MCF 10A (cell line): ENCODE data around the gene RPL15. TPM values are rescaled to one million over a fixed set of nuclear protein-coding genes. Genes with fewer than 3 reads are reported as not detected.

Experiments
- BruUV-seq: library from RNA; stranded (reverse); fragments of 400-500 nt; replicated peaks from 2 replicates; lab custom pipeline; 2021; lab: Mats Ljungman, UMichigan
- CTCF ChIA-PET: fragments of 300-600 bp; sonication (Branson Sonifier 250); formaldehyde crosslinking; extraction: SDS; loops from one replicate; lab custom pipeline; 2021; ENCODE audit warnings: antibody characterized with exemption, inconsistent platforms; lab: Yijun Ruan, JAX
- POLR2A ChIA-PET: fragments of 300-600, 350-650 bp; sonication (Branson Sonifier 250); formaldehyde crosslinking; extraction: SDS; loops from one replicate; lab custom pipeline; 2020; ENCODE audit warnings: antibody characterized with exemption, inconsistent platforms; lab: Yijun Ruan, JAX
- DNase-seq: peaks from one replicate; pipeline ENCODE4 v3.0.0-alpha.2; 2018; ENCODE audit not compliant: unreplicated experiment
- H3K27ac Mint-ChIP-seq: one replicate; pipeline ENCODE4 v1.8.0; 2022; ENCODE audit warnings: mild to moderate bottlenecking, low read depth, mixed read lengths; ENCODE audit not compliant: unreplicated experiment
- H3K27me3 Mint-ChIP-seq: one replicate; pipeline ENCODE4 v1.8.0; 2022; ENCODE audit warnings: mixed read lengths; ENCODE audit not compliant: insufficient read depth, unreplicated experiment
- H3K36me3 Mint-ChIP-seq: one replicate; pipeline ENCODE4 v1.8.0; 2022; ENCODE audit warnings: mild to moderate bottlenecking, moderate library complexity, mixed read lengths; ENCODE audit not compliant: insufficient read depth, unreplicated experiment
- H3K4me1 Mint-ChIP-seq: one replicate; pipeline ENCODE4 v1.8.0; 2022; ENCODE audit warnings: mixed read lengths; ENCODE audit not compliant: insufficient read depth, unreplicated experiment
- H3K4me3 Mint-ChIP-seq: one replicate; pipeline ENCODE4 v1.8.0; 2022; ENCODE audit warnings: mild to moderate bottlenecking, moderate library complexity, mixed read lengths; ENCODE audit not compliant: unreplicated experiment
- H3K9me3 Mint-ChIP-seq: one replicate; pipeline ENCODE4 v1.8.0; 2022; ENCODE audit warnings: mixed read lengths; ENCODE audit not compliant: unreplicated experiment
- intact Hi-C: fragments of 100-400 bp; cut with micrococcal nuclease; formaldehyde crosslinking; loops from 2 replicates; pipeline ENCODE4 v1.14.1; 2022
- total RNA-seq: library from RNA; stranded (reverse); gene quantifications from 2 replicates; pipeline ENCODE4 v1.2.3, GENCODE V29; 2022
- TF ChIP-seq, protein P1 (sequence below): fragments of 200-600 bp; IDR thresholded peaks from one replicate; pipeline ENCODE4 v1.8.0; 2022; ENCODE audit warnings: antibody characterized with exemption, mild to moderate bottlenecking; ENCODE audit not compliant: unreplicated experiment

RPL15 gene
- total RNA-seq, 1 experiment from 2014 or later: 2,310 TPM

DNA sequence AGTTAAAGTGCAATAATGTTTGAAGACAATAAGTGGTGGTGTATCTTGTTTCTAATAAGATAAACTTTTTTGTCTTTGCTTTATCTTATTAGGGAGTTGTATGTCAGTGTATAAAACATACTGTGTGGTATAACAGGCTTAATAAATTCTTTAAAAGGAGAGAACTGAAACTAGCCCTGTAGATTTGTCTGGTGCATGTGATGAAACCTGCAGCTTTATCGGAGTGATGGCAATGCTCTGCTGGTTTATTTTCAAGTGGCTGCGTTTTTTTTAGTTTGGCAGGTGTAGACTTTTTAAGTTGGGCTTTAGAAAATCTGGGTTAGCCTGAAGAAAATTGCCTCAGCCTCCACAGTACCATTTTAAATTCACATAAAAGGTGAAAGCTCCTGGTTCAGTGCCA, 2.7 kb downstream of the RPL15 start:
- intact Hi-C loops: loop anchor here (5.0 kb wide), 1 partner anchor 73 kb away; no protein-coding TSS in a partner anchor
- no TSS peak for BruUV-seq
- TF ChIP-seq, protein P1, sequence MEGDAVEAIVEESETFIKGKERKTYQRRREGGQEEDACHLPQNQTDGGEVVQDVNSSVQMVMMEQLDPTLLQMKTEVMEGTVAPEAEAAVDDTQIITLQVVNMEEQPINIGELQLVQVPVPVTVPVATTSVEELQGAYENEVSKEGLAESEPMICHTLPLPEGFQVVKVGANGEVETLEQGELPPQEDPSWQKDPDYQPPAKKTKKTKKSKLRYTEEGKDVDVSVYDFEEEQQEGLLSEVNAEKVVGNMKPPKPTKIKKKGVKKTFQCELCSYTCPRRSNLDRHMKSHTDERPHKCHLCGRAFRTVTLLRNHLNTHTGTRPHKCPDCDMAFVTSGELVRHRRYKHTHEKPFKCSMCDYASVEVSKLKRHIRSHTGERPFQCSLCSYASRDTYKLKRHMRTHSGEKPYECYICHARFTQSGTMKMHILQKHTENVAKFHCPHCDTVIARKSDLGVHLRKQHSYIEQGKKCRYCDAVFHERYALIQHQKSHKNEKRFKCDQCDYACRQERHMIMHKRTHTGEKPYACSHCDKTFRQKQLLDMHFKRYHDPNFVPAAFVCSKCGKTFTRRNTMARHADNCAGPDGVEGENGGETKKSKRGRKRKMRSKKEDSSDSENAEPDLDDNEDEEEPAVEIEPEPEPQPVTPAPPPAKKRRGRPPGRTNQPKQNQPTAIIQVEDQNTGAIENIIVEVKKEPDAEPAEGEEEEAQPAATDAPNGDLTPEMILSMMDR: no peak
- ChIA-PET CTCF (interaction anchor here (0.7 kb wide), 1 partner anchor 562 kb away, joined by 3 read pairs; no protein-coding TSS in a partner anchor), POLR2A (interaction anchor here (0.6 to 13.1 kb wide), 5 partner anchors 8 to 75 kb away, joined by 3 to 234 read pairs (median 46); partner anchors contain the start of gene NR1D2)
- no peak overlapping the region for H3K27ac Mint-ChIP-seq
- H3K4me1 Mint-ChIP-seq: peaks cover 18% of the 10 kb centered on the region
- DNase-seq: no peak
- H3K9me3 Mint-ChIP-seq: no peaks in the 10 kb centered on the region
- peaks cover 56% of the 10 kb centered on the region for H3K36me3 Mint-ChIP-seq
- H3K4me3 Mint-ChIP-seq: no peak overlapping the region
- no peaks in the 10 kb centered on the region for H3K27me3 Mint-ChIP-seq

DNA sequence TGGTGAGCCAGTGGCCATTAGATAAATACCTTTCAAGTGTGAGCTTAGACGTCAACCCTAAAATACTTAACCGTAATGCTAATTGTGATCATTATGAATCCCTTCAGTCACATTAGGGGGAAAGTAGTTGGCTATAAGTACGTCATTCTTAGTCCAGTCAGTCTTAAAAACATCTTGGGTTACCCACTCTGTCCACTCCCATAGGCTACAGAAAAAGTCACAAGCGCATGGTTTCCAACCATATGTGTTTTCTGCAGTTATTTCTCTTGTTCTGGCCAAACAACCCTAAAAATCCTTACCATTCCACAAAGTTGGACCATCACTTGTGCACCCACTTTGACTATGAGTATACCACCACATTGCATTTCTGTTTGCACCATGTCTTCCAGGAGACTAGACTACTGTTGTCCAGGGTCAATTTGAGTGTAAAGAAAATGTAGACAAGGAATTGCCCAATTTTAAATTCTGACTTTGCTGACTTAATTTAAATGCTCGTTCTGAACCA, 3.3 kb downstream of the RPL15 start:
- TF ChIP-seq, protein P1: no peak
- no TSS peak for BruUV-seq
- H3K4me1 Mint-ChIP-seq: peaks cover 13% of the 10 kb centered on the region
- no peak for DNase-seq
- no peak overlapping the region for H3K4me3 Mint-ChIP-seq
- CTCF ChIA-PET: interaction anchor here (0.7 kb wide), 1 partner anchor 562 kb away, joined by 3 read pairs; no protein-coding TSS in a partner anchor
- H3K9me3 Mint-ChIP-seq: no peaks in the 10 kb centered on the region
- no peak overlapping the region for H3K27ac Mint-ChIP-seq
- no peaks in the 10 kb centered on the region for H3K27me3 Mint-ChIP-seq
- POLR2A ChIA-PET: interaction anchor here (0.6 to 13.1 kb wide), 3 partner anchors 27 to 75 kb away, joined by 3 to 234 read pairs (median 61); partner anchors contain the start of gene NR1D2
- intact Hi-C loops: no loop called here
- peaks cover 56% of the 10 kb centered on the region for H3K36me3 Mint-ChIP-seq

DNA sequence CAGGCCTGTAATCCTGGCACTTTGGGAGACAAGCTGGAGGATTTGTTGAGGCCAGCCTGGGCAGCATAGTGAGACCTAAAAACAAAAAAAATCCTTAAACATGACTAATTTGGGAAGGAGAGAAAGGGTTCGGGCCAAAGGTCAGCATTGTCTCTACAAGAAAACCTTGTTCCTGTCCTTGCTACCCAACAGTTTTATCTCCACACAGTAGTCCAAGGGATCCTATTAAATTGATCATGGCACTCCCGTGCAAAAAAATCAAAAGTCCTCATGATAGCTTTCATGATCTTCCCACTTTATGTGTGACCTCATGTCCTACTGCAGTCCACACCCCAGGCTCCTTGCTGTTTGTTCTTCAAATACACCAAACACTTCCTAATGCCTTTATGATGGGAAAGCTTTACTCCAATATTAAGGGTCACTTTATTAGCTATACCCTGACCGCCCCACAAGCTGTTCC, 4.2 kb downstream of the RPL15 start:
- H3K27ac Mint-ChIP-seq: no peak overlapping the region
- H3K36me3 Mint-ChIP-seq: peaks cover 56% of the 10 kb centered on the region
- no peaks in the 10 kb centered on the region for H3K9me3 Mint-ChIP-seq
- H3K27me3 Mint-ChIP-seq: no peaks in the 10 kb centered on the region
- peaks cover 4% of the 10 kb centered on the region for H3K4me1 Mint-ChIP-seq
- TF ChIP-seq, protein P1: no peak
- H3K4me3 Mint-ChIP-seq: no peak overlapping the region
- ChIA-PET POLR2A (interaction anchor here (0.8 to 13.1 kb wide), 2 partner anchors 20 to 26 kb away, joined by 3 to 234 read pairs; partner anchors contain the start of gene NR1D2), CTCF (interaction anchor here (0.6 to 1.0 kb wide), 3 partner anchors 37 to 567 kb away, joined by 3 read pairs; no protein-coding TSS in a partner anchor)
- no TSS peak for BruUV-seq
- intact Hi-C loops: no loop called here
- no peak for DNase-seq

DNA sequence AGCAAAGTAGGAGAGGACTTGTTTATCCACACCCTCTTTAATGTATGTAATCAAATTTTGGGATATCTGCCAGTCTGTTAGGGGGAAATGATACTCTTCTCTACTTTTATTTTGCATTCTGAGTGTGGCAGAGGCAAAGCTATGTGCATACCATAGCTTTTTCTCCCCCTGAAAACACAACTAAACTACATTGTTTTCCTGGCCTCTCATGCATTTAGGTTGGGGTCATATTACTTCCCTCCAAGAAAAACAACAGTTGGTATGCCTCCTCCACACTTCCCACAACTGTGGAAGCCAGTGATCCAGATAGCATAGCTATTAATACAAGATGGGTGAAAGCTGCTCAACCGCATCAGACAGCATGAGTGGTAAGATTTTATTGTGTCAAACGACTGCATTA, 6.9 kb downstream of the RPL15 start:
- peaks cover 4% of the 10 kb centered on the region for H3K4me1 Mint-ChIP-seq
- TF ChIP-seq, protein P1: no peak
- H3K36me3 Mint-ChIP-seq: peaks cover 35% of the 10 kb centered on the region
- POLR2A ChIA-PET: interaction anchor here (0.5 to 13.1 kb wide), 5 partner anchors 8 to 840 kb away, joined by 3 to 234 read pairs (median 4); partner anchors contain the start of genes NKIRAS1, NR1D2 and RPL15
- intact Hi-C loops: no loop called here
- CTCF ChIA-PET: interaction anchor here (0.7 to 1.3 kb wide), 4 partner anchors 35 to 868 kb away, joined by 3 to 5 read pairs (median 4); no protein-coding TSS in a partner anchor
- H3K9me3 Mint-ChIP-seq: no peaks in the 10 kb centered on the region
- no peak overlapping the region for H3K27ac Mint-ChIP-seq
- H3K4me3 Mint-ChIP-seq: no peak overlapping the region
- BruUV-seq: no TSS peak
- H3K27me3 Mint-ChIP-seq: no peaks in the 10 kb centered on the region
- DNase-seq: no peak
